ENCODE data around the gene SELENOT. TPM values are rescaled to one million over a fixed set of nuclear protein-coding genes. Genes with fewer than 3 reads are reported as not detected.

Gene SELENOT
- total and polyA plus RNA-seq, 2 of the 8 experiments (the other 6 are each of a cell fraction or from before 2014, with no cell fraction given), result 79.0 to 290 TPM

GRCh38 chr3:150631515-150632221, 28.5 kb downstream of the SELENOT start:
- Histone ChIP-seq H4K91ac (replicated peaks; ENCODE audit: insufficient read length, low read length) (no peak overlapping the region), H3K36me3 (ENCODE audit: control insufficient read depth in 2 of 4, insufficient read depth in 4 of 4, low read length in 3 of 4) (peaks cover 0 to 30% (median 13%) of the 10 kb centered on the region in 4 experiments; a peak in 6 of 8 replicates), H2BK20ac (ENCODE audit: low read length) (no peak overlapping the region), H3K23me2 (ENCODE audit: low read depth, low read length) (no peaks in the 10 kb centered on the region), H3K23ac (ENCODE audit: insufficient read length) (no peak overlapping the region), H3K9ac (replicated peaks in 1 of 4; ENCODE audit: extremely low read depth in 1 of 4, low read depth in 3 of 4, low read length in 3 of 4) (no peak overlapping the region), H4K8ac (ENCODE audit: extremely low read depth, insufficient read depth, low read length) (no peak overlapping the region), H3K27me3 (replicated peaks in 1 of 4; ENCODE audit: control insufficient read depth in 3 of 4, extremely low read depth in 1 of 4, insufficient read depth in 3 of 4, low read length in 3 of 4) (no peaks in the 10 kb centered on the region), H3K79me2 (ENCODE audit: control insufficient read depth in 1 of 2, insufficient read depth in 2 of 2, low read length in 2 of 2) (no peaks in the 10 kb centered on the region), H4K20me1 (replicated peaks in 1 of 2; ENCODE audit: control insufficient read depth in 1 of 2, insufficient read depth in 2 of 2, low read length in 2 of 2) (no peaks in the 10 kb centered on the region), H2AK5ac (ENCODE audit: low read depth, low read length) (no peak overlapping the region), H3K27ac (ENCODE audit: low read depth, low read length) (no peak overlapping the region), H3K56ac (replicated peaks; ENCODE audit: insufficient read length, low read depth, low read length) (no peak overlapping the region), H3K14ac (ENCODE audit: insufficient read length) (no peak overlapping the region), H3K79me1 (ENCODE audit: low read depth, low read length) (no peaks in the 10 kb centered on the region), H2BK120ac (replicated peaks; ENCODE audit: low read depth, low read length) (no peak overlapping the region), H2BK15ac (ENCODE audit: low read length) (no peak overlapping the region), H3K9me3 (ENCODE audit: insufficient read depth in 2 of 2, low read depth in 1 of 2, low read length in 1 of 2) (no peaks in the 10 kb centered on the region), H3K4me2 (ENCODE audit: insufficient read depth in 1 of 2, low read depth in 2 of 2, low read length in 2 of 2) (no peak overlapping the region), H3K4ac (replicated peaks; ENCODE audit: insufficient read length, low read depth, low read length) (no peak overlapping the region), H4K5ac (ENCODE audit: insufficient read length, low read depth, low read length) (no peak overlapping the region), H2AFZ (ENCODE audit: low read length) (no peak overlapping the region), H2BK5ac (ENCODE audit: low read depth, low read length) (no peak overlapping the region), H3K4me1 (replicated peaks in 1 of 4; ENCODE audit: control insufficient read depth in 3 of 4, insufficient read depth in 4 of 4, low read length in 3 of 4) (no peaks in the 10 kb centered on the region), H3K4me3 (ENCODE audit: extremely low read depth in 1 of 4, insufficient read depth in 2 of 4, low read depth in 3 of 4, low read length in 4 of 4) (no peak overlapping the region), H2BK12ac (ENCODE audit: low read depth, low read length) (no peak overlapping the region), H3K18ac (ENCODE audit: extremely low read depth, low read length) (no peak overlapping the region)
- WGBS, 2 experiments (ENCODE audit: extremely low coverage in 1 of 2, insufficient coverage in 1 of 2, insufficient read length in 1 of 2, insufficient replicate concordance in 2 of 2, low coverage in 1 of 2, low lambda C conversion rate in 2 of 2, missing lambda C conversion rate in 1 of 2), result 88% methylated on average over 7 of the region's 7 CpGs; no CpG with 5 or more reads in 1 of the 2 experiments
- FAIRE-seq (no peak), DNase-seq (ENCODE audit: low read depth in 1 of 2, low spot score in 2 of 2) (no peak)
- POLR2A ChIA-PET (ENCODE audit: partially characterized antibody), result interaction anchor here (1.2 kb wide), 1 partner anchor 29 kb away, joined by 4 read pairs; the partner anchor contains the start of gene SELENOT
- CTCF ChIA-PET (ENCODE audit: partially characterized antibody), result interaction anchor here (0.6 to 1.4 kb wide), 3 partner anchors 12 to 704 kb away, joined by 3 to 4 read pairs (median 3); no protein-coding TSS in a partner anchor
- no peak for TF ChIP-seq JUND (IDR thresholded peaks at IDR 0.05; ENCODE audit: low read length)
- no peak for TF ChIP-seq SP4 (IDR thresholded peaks at IDR 0.05; ENCODE audit: low read length)
- TF ChIP-seq KDM1A (IDR thresholded peaks at IDR 0.05; ENCODE audit: borderline replicate concordance, low read length), result no peak
- TF ChIP-seq EZH2 (IDR thresholded peaks at IDR 0.05; ENCODE audit: low read depth, low read length, severe bottlenecking), result no peak
- TF ChIP-seq CHD1 (IDR thresholded peaks at IDR 0.05; ENCODE audit: low read depth, low read length), result no peak
- TF ChIP-seq SIX5 (IDR thresholded peaks at IDR 0.05; ENCODE audit: low read depth, low read length), result no peak
- TF ChIP-seq FOSL1 (IDR thresholded peaks at IDR 0.05; ENCODE audit: insufficient read depth, low read depth, low read length), result no peak
- TF ChIP-seq E2F6 (IDR thresholded peaks at IDR 0.05), result no peak
- no peak for TF ChIP-seq HDAC2 (IDR thresholded peaks at IDR 0.05; ENCODE audit: borderline replicate concordance in 1 of 2, low read depth in 2 of 2, low read length in 2 of 2)
- no peak for TF ChIP-seq CTBP2 (IDR thresholded peaks at IDR 0.05; ENCODE audit: borderline replicate concordance, insufficient read depth, insufficient read length, low read length)
- TF ChIP-seq BACH1 (IDR thresholded peaks at IDR 0.05; ENCODE audit: low read length), result no peak
- no peak for TF ChIP-seq KDM4A (IDR thresholded peaks at IDR 0.05; ENCODE audit: low read depth, low read length, severe bottlenecking)
